ENCODE data around the gene EXD3.

EXD3 gene

GRCh38 chr9:137461316-137461662 lies 38.3 kb upstream of the EXD3 start:
- TF ChIP-seq CTCF (conservative IDR thresholded peaks at IDR 0.05; ENCODE audit: low read depth, low read length), result no peak
- no peak overlapping the region for H3K4me3 ChIP-seq (ENCODE audit: low read length)
- DNase-seq (ENCODE audit: low read depth), result no peak

- DNase-seq (ENCODE audit: low read depth), result no peak
- TF ChIP-seq CTCF (conservative IDR thresholded peaks at IDR 0.05; ENCODE audit: low read depth, low read length), result no peak
- H3K4me3 ChIP-seq (ENCODE audit: low read length), result no peak overlapping the region
Observed at GRCh38 chr9:137460363-137461315, 37.7 kb upstream of the EXD3 start.

GRCh38 chr9:137459601-137460362 lies 36.8 kb upstream of the EXD3 start:
- TF ChIP-seq CTCF (conservative IDR thresholded peaks at IDR 0.05; ENCODE audit: low read depth, low read length), result no peak
- no peak for DNase-seq (ENCODE audit: low read depth)
- H3K4me3 ChIP-seq (ENCODE audit: low read length), result peak overlapping the region; percentile 42

- no peak for DNase-seq (ENCODE audit: low read depth)
- peak within 1 kb of the TSS; percentile 65 for H3K4me3 ChIP-seq (ENCODE audit: low read length)
- no peak for TF ChIP-seq CTCF (conservative IDR thresholded peaks at IDR 0.05; ENCODE audit: low read depth, low read length)
Observed at GRCh38 chr9:137459152-137459600, 36.2 kb upstream of the EXD3 start, which contains the start of gene NSMF. Gene NSMF (minus strand): TSS chr9:137459334. CDS start chr9:137459102, 232 bp downstream.

- DNase-seq (ENCODE audit: low read depth), result no peak
- H3K4me3 ChIP-seq (ENCODE audit: low read length), result peak overlapping the region; percentile 65
- TF ChIP-seq CTCF (conservative IDR thresholded peaks at IDR 0.05; ENCODE audit: low read depth, low read length), result no peak
Observed at GRCh38 chr9:137458194-137459151, 35.5 kb upstream of the EXD3 start.

- H3K4me3 ChIP-seq (ENCODE audit: low read length), result peak overlapping the region; percentile 65
- TF ChIP-seq CTCF (conservative IDR thresholded peaks at IDR 0.05; ENCODE audit: low read depth, low read length), result no peak
- DNase-seq (ENCODE audit: low read depth), result no peak
Observed at GRCh38 chr9:137457406-137458193, 34.6 kb upstream of the EXD3 start.
